Measurements from ENCODE around the gene BTBD2. TPM values are rescaled to one million over a fixed set of nuclear protein-coding genes. Genes with fewer than 3 reads are reported as not detected.

Gene BTBD2
- total and polyA plus RNA-seq, 2 experiments from 2014 or later, result 56.4 to 76.0 TPM

GRCh38 chr19:2044709-2045500 lies 29.4 kb upstream of the BTBD2 start:
- no peak overlapping the region for H3K4me3 ChIP-seq
- H4K20me1 ChIP-seq (ENCODE audit: insufficient read depth, poor library complexity, severe bottlenecking), result peaks cover 55% of the 10 kb centered on the region
- no peaks in the 10 kb centered on the region for H3K27me3 ChIP-seq
- H3K79me2 ChIP-seq, result peaks cover 50% of the 10 kb centered on the region
- H3K9me3 ChIP-seq (ENCODE audit: low read depth), result no peaks in the 10 kb centered on the region
- H2AFZ ChIP-seq, result no peak overlapping the region
- DNase-seq (ENCODE audit: low spot score), result peak; percentile 5
- H3K27ac ChIP-seq, result no peak overlapping the region
- 95% methylated on average over 18 of the region's 18 CpGs for WGBS (ENCODE audit: low lambda C conversion rate, missing lambda C conversion rate)
- TF ChIP-seq CTCF (IDR thresholded peaks at IDR 0.05; ENCODE audit: poor library complexity), result no peak
- no peak for TF ChIP-seq EZH2phosphoT487 (IDR thresholded peaks at IDR 0.05; ENCODE audit: low read depth, severe bottlenecking, unreplicated experiment)
- no peak for TF ChIP-seq EZH2 (IDR thresholded peaks at IDR 0.05; ENCODE audit: borderline replicate concordance)
- no peaks in the 10 kb centered on the region for H3K36me3 ChIP-seq (replicated peaks; ENCODE audit: insufficient read depth, low read depth)
- H3K9me2 ChIP-seq (replicated peaks; ENCODE audit: insufficient read depth), result no peaks in the 10 kb centered on the region
- H3K4me1 ChIP-seq (ENCODE audit: insufficient read depth), result peaks cover 39% of the 10 kb centered on the region
- H3K4me2 ChIP-seq, result no peak overlapping the region

GRCh38 chr19:2043961-2044708 lies 28.6 kb upstream of the BTBD2 start:
- H3K4me2 ChIP-seq, result no peak overlapping the region
- DNase-seq (ENCODE audit: low spot score), result peak; percentile 6
- H3K27ac ChIP-seq, result no peak overlapping the region
- H4K20me1 ChIP-seq (ENCODE audit: insufficient read depth, poor library complexity, severe bottlenecking), result peaks cover 48% of the 10 kb centered on the region
- peaks cover 43% of the 10 kb centered on the region for H3K79me2 ChIP-seq
- no peak for TF ChIP-seq CTCF (IDR thresholded peaks at IDR 0.05; ENCODE audit: poor library complexity)
- peaks cover 34% of the 10 kb centered on the region for H3K4me1 ChIP-seq (ENCODE audit: insufficient read depth)
- H3K4me3 ChIP-seq, result no peak overlapping the region
- H3K9me3 ChIP-seq (ENCODE audit: low read depth), result no peaks in the 10 kb centered on the region
- H3K9me2 ChIP-seq (replicated peaks; ENCODE audit: insufficient read depth), result no peaks in the 10 kb centered on the region
- WGBS (ENCODE audit: low lambda C conversion rate, missing lambda C conversion rate), result 97% methylated on average over 10 of the region's 11 CpGs
- H3K27me3 ChIP-seq, result no peaks in the 10 kb centered on the region
- H3K36me3 ChIP-seq (replicated peaks; ENCODE audit: insufficient read depth, low read depth), result no peaks in the 10 kb centered on the region
- no peak overlapping the region for H2AFZ ChIP-seq

GRCh38 chr19:2043251-2043641 lies 27.7 kb upstream of the BTBD2 start:
- Histone ChIP-seq H3K4me3 (no peak overlapping the region), H3K9me2 (replicated peaks; ENCODE audit: insufficient read depth) (no peaks in the 10 kb centered on the region), H2AFZ (no peak overlapping the region), H3K27me3 (no peaks in the 10 kb centered on the region), H4K20me1 (ENCODE audit: insufficient read depth, poor library complexity, severe bottlenecking) (peaks cover 39% of the 10 kb centered on the region), H3K79me2 (peaks cover 34% of the 10 kb centered on the region), H3K4me2 (no peak overlapping the region), H3K4me1 (ENCODE audit: insufficient read depth) (peaks cover 25% of the 10 kb centered on the region), H3K9me3 (ENCODE audit: low read depth) (no peaks in the 10 kb centered on the region), H3K27ac (peak overlapping the region; percentile 95), H3K36me3 (replicated peaks; ENCODE audit: insufficient read depth, low read depth) (no peaks in the 10 kb centered on the region)
- TF ChIP-seq CTCF (IDR thresholded peaks at IDR 0.05; ENCODE audit: poor library complexity), result no peak
- TF ChIP-seq EZH2 (IDR thresholded peaks at IDR 0.05; ENCODE audit: borderline replicate concordance), result no peak
- no peak for TF ChIP-seq EZH2phosphoT487 (IDR thresholded peaks at IDR 0.05; ENCODE audit: low read depth, severe bottlenecking, unreplicated experiment)
- peak; percentile 5 for DNase-seq (ENCODE audit: low spot score)
- WGBS (ENCODE audit: low lambda C conversion rate, missing lambda C conversion rate), result 95% methylated on average over 9 of the region's 9 CpGs

All from hepatocyte (in vitro differentiated cells).